GM19452 (cell line): ENCODE measurements around the gene SMAD7.
A peak's percentile ranks its signal among the peaks of the same experiment; 100 is the strongest.

ENCODE experiments used
- ATAC-seq: cut with Tn5 transposase; IDR thresholded peaks from one replicate; pipeline ENCODE4 v1.9.1; 2021; ENCODE audit not compliant: unreplicated experiment

SMAD7 gene

GRCh38 chr18:48932822-48933510 lies 17.8 kb downstream of the SMAD7 start:
- ATAC-seq = no peak

- ATAC-seq = no peak
These were observed 18.3 kb downstream of the SMAD7 start for GRCh38 chr18:48932462-48932818.

- peak; percentile 36 for ATAC-seq
These were observed 18.9 kb downstream of the SMAD7 start for GRCh38 chr18:48931680-48932461.

- ATAC-seq = no peak
These were observed 19.8 kb downstream of the SMAD7 start for GRCh38 chr18:48930926-48931325.

GRCh38 chr18:48929941-48930713 lies 20.6 kb downstream of the SMAD7 start:
- no peak for ATAC-seq

DNA sequence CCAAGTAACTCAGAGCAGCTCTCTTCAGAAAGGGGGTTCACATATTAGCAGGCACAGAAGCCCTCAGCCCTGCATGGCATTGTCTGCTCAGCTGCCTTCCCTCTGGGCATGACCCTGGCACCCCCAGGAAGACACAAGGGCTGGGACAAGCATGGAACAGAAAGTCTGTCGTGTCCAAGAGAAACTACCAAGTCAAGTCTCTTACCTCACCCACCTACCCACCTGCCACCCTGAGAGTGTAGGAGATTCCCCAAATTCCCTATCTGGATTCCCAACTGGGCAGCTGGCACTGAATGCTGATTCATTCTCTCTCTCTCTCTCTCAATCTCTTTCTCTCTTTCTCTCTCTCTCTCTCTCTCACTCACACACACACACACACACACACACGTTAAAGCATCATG lies 21.6 kb downstream of the SMAD7 start:
- ATAC-seq = no peak

DNA sequence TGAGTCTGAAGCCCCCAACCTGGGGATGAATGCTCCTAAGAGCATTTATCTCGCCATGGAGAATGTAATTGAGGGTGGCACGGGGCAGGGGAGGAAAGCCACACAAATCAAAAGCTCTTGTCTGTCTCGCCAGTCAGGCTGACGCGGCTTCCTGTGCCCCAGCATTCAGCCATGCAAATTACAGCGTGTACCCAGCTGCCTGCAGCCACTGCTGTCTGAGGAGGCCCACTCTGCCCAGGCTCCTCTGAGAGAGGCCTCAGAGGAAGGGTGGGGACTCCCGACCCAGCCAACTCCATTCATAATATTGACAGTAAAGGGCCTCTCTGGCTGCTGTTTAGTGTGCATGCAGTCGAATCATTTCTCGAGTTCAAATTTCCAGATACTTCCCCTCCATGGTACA lies 22.0 kb downstream of the SMAD7 start:
- peak; percentile 77 for ATAC-seq

- no peak for ATAC-seq
These were observed 23.3 kb downstream of the SMAD7 start for GRCh38 chr18:48927286-48928080.

DNA sequence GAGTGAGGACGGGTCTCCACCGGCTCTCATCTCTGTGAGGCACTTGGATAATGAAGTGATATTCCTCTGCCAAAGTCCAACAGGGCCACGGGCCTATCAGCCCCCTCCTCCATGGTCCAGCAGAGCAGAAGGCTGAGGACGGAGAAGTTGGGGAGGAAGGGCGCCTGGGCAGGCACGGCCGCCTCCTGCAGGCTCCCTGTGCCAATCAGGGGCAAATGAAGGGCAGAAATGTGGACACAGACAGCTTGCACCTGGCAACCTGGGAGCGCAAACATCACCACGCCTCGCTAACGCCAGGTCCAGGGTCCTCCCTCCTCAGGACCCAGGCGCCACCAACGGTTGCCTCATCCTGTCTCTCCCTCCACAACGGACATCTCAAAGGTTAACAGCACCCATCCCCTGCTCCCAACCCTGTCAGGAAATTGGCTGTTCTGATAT lies 24.3 kb downstream of the SMAD7 start:
- ATAC-seq = no peak

DNA sequence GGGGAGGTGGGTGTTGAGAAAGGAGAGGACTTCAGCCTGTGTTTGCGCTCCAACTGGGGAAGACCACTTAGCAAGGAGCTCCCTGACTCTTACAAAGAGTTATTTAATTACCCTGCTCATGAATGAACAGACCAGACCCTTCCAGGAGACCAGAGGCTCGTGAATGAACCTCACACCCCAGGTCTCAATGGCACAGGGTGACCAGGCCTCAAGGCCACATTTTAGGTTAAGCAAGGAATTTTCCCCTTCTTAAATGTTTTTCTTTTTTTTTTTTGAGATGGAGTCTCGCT lies 25.3 kb downstream of the SMAD7 start:
- no peak for ATAC-seq

- no peak for ATAC-seq
These were observed 25.9 kb downstream of the SMAD7 start for GRCh38 chr18:48924630-48925490.

DNA sequence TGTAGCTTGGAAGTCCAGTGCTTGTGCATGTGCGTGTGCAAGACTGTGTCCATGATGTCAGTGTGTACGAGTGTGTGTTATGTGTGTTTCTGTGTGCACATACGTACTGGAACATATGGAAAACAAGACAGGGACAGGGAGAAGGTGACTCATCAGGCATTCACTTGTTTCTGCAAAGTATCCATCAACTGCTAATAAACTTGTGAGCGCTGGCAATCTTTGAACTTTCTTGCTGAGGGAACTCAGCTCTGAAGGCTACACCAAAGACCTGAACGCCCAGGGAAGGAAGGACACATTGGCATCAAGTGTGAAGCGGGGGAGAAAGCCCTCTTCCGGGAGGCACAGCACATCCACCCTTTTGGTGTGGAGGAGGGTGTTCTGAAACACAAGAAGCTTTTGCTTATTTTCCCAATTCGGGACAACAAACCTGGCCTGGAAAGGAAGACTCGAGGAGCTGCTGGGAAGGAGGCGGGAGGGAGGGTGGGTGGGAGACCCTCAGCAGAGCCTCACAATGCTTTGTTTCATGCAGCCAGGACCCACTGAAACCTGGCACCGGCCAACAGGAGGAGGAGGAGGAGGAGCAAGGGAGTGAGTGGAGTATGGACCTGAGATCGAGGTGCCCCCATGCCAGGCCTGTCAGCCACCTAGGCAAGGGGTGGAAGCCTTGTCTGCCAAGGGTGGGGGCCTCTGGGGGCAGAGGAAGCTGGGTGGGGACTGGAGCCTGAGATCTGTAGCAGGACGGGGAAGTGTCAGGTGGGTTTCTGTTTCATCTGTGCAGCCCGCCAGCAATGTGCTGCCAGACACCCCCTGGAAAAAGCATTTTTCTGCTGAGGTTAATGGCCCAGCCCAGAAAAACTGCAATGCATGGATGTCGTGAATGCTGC lies 26.8 kb downstream of the SMAD7 start:
- no peak for ATAC-seq

DNA sequence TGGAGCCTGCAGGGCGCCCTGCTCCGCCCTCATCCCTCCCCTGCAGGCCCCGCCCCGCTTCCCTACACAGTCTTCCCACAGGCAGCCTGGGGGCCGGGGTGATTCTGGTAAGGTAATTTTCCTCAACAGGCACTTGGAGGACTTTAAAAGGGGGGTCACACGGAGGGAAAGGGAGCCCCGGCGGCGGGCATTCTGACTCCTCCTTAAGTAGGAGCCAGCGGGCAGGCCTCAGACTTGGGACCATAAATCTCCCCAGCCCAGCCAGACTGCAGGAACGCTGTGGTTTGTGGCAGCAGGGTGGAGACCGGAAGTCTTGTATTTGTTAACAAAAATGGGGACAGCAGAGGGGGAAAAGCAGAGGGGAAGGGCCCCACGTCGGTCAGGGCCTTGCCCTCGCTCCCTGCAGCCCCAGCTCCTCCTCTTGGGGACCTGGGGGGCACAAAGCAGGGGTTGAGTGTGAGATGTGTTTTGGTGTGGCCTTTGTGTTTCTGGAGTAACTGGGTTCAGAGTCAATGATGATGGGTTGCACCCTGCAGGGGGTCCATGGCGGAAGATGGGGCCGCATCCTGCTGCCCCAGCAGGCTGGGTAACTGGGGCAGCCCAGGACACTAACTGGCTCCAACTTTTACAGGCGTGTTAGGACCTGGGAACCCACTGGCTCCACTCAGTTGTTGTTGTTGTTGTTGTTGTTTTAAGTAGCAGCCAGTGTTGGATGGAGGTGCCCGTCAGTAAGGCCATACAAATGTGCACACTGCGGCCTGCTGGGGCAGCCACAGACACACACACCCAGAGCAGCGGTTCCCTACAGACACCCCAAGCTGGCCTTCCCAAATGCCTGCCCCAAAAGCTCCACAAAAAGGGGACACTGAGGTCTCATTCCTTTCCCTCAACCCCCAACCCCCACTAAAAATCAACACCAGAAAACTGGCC lies 27.7 kb downstream of the SMAD7 start:
- ATAC-seq = no peak

- no peak for ATAC-seq
These were observed 28.5 kb downstream of the SMAD7 start for GRCh38 chr18:48922226-48922800.

DNA sequence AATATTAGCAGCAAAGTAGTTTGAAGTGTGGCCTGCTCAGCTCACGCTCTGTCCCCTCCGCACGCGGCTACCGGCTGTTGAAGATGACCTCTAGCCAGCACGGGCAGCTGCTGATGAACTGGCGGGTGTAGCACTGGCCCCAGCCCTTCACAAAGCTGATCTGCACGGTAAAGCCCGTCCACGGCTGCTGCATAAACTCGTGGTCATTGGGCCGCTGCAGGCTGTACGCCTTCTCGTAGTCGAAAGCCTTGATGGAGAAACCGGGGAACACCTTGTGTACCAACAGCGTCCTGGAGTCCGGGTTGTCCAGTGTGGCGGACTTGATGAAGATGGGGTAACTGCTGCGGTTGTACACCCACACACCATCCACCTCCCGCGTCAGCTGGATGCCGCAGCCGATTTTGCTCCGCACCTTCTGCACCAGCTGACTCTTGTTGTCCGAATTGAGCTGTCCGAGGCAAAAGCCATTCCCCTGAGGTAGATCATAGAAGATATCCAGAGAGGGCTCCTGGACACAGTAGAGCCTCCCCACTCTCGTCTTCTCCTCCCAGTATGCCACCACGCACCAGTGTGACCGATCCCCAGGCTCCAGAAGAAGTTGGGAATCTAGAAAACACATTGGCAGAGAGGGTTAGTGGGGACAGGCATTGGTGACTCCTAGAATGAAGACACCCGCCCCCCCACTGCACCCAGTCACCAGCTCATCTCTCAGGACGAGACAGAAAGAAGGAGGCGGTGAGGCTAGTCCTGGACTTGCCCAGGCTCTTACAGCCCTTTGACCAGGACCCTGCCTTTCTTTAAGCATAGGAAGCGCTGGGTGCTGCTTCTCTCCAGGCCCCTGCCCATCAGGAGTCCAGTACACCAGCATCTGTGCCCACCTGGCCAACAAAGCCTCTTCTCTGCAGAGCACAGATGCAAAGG lies 29.2 kb downstream of the SMAD7 start:
- ATAC-seq = no peak

DNA sequence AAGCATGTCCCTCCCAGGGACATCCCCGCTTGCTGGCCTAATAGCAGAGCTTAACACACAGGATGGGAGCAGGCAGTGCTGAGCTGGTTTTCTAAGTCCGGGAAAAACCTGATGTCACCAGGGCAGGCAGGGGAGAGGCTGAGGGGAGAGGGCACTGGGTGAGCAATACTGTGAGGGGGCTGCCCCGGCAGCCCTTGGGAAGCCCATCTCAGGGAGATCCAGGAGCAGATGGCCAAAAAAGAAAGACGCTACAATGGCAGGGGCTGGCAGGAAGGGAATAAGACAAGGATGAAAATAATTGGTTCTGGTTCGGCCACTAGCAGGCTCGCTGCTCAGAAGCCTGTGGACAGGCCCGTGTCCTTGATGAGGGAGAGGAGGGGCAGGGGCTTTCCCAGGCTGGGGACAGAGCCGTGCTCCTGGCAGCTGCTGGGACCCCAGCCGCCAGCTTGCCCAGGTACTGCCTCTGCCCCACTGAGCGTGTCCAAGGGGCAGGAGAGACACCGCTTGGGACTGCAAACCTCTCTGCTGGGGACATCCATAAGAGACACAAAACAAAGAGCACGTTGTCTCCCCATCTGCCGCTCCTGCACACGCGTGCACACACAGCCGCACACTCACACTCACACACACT lies 30.2 kb downstream of the SMAD7 start:
- no peak for ATAC-seq
